Endothelial cell of umbilical vein (primary cell): Measurements from ENCODE around the gene KITLG. TPM values are rescaled to one million over a fixed set of nuclear protein-coding genes. Genes with fewer than 3 reads are reported as not detected.

Source experiments
- BruUV-seq: library from RNA; stranded (reverse); fragments of 400-500 nt; replicated peaks from 2 replicates; lab custom pipeline; 2021; lab: Mats Ljungman, UMichigan
- CTCF ChIA-PET: fragments of 300-600, 350-600 bp; sonication (Branson Sonifier 250); formaldehyde crosslinking; loops from one replicate; lab custom pipeline; 2021; ENCODE audit warnings: antibody characterized with exemption, inconsistent platforms; lab: Charles Lee
- POLR2A ChIA-PET: fragments of 300-600, 350-600 bp; sonication (Branson Sonifier 250); formaldehyde crosslinking; loops from one replicate; lab custom pipeline; 2021; ENCODE audit warnings: antibody characterized with exemption, inconsistent platforms; lab: Charles Lee
- DNase-seq: peaks from one replicate; pipeline ENCODE4 v3.0.0-alpha.2; 2011; ENCODE audit warnings: low read depth, low spot score
- FAIRE-seq: peaks from 2 replicates; lab custom pipeline; 2011; peaks lifted over from hg19 to GRCh38; lab: Jason Lieb, UNC
- H2AFZ ChIP-seq: 2 replicates; pipeline ENCODE4 v1.6.0; 2012; ENCODE audit warnings: low read depth, low read length, control low read depth, inconsistent platforms
- H3K27ac ChIP-seq: 2 replicates; pipeline ENCODE4 v1.5.1; 2011; ENCODE audit warnings: low read depth, mild to moderate bottlenecking, control low read depth, low read length, moderate library complexity; ENCODE audit not compliant: insufficient read depth
- H3K27me3 ChIP-seq, 2 experiments: 2 replicates each; pipeline versions ENCODE4 v1.6.0 to v1.6.1; 2011; ENCODE audit warnings: low read length in 2 of 2, mixed read lengths in 1 of 2; ENCODE audit not compliant: control insufficient read depth in 2 of 2, insufficient read depth in 2 of 2
- H3K36me3 ChIP-seq, 2 experiments: 2 replicates in 1 of 2; 3 replicates in 1 of 2; pipeline ENCODE4 v1.5.1; 2011; ENCODE audit warnings: low read length in 2 of 2, mild to moderate bottlenecking in 1 of 2, moderate library complexity in 1 of 2; ENCODE audit not compliant: control insufficient read depth in 2 of 2, insufficient read depth in 2 of 2; ENCODE audit errors: extremely low read depth in 1 of 2
- H3K4me1 ChIP-seq: 3 replicates; pipeline ENCODE4 v1.5.1; 2011; ENCODE audit warnings: mild to moderate bottlenecking, low read length; ENCODE audit not compliant: control insufficient read depth, insufficient read depth; ENCODE audit errors: extremely low read depth
- H3K4me2 ChIP-seq: 2 replicates; pipeline ENCODE4 v1.6.1; 2011; ENCODE audit warnings: low read length, control low read depth, mixed read lengths; ENCODE audit not compliant: insufficient read depth
- H3K4me3 ChIP-seq, 3 experiments: fragments of 200-600 bp in 1 of 3; sonication (generic), shearing (Covaris generic) in 1 of 3; replicated peaks in 1 of 3; 2 replicates each; pipeline ENCODE4 v1.5.1; 2011 to 2016; ENCODE audit warnings: control low read depth in 3 of 3, low read length in 3 of 3, mild to moderate bottlenecking in 2 of 3, inconsistent platforms in 1 of 3, low read depth in 1 of 3, moderate library complexity in 1 of 3; ENCODE audit not compliant: insufficient read depth in 1 of 3
- H3K79me2 ChIP-seq: 2 replicates; pipeline ENCODE4 v1.6.0; 2012; ENCODE audit warnings: low read length, inconsistent platforms; ENCODE audit not compliant: control insufficient read depth, insufficient read depth
- H3K9ac ChIP-seq: replicated peaks from 2 replicates; pipeline ENCODE3; 2011; ENCODE audit warnings: low read length, control low read depth; ENCODE audit not compliant: insufficient read depth; ENCODE audit errors: extremely low read depth
- H3K9me1 ChIP-seq: replicated peaks from 3 replicates; pipeline ENCODE4 v1.6.0; 2011; ENCODE audit warnings: mild to moderate bottlenecking, low read length; ENCODE audit not compliant: control insufficient read depth, insufficient read depth; ENCODE audit errors: extremely low read depth
- H3K9me3 ChIP-seq: replicated peaks from 2 replicates; pipeline ENCODE4 v1.5.1; 2012; ENCODE audit warnings: low read length, inconsistent platforms; ENCODE audit not compliant: control insufficient read depth, insufficient read depth
- H4K20me1 ChIP-seq: replicated peaks from 2 replicates; pipeline ENCODE3; 2011; ENCODE audit warnings: mild to moderate bottlenecking, low read length; ENCODE audit not compliant: control insufficient read depth, insufficient read depth; ENCODE audit errors: extremely low read depth
- EZH2 ChIP-seq: IDR thresholded peaks from 2 replicates; pipeline ENCODE4 v1.6.1; 2012; ENCODE audit warnings: borderline replicate concordance, low read depth, mild to moderate bottlenecking, moderate library complexity, low read length, inconsistent platforms; ENCODE audit not compliant: severe bottlenecking
- FOS ChIP-seq: IDR thresholded peaks from 2 replicates; pipeline ENCODE4 v1.6.1; 2011; ENCODE audit warnings: mild to moderate bottlenecking, low read length, moderate library complexity, borderline replicate concordance; ENCODE audit not compliant: insufficient read depth
- GATA2 ChIP-seq: IDR thresholded peaks from 2 replicates; pipeline ENCODE4 v1.7.0; 2011; ENCODE audit warnings: low read depth, mild to moderate bottlenecking, moderate library complexity, mixed read lengths, low read length; ENCODE audit not compliant: insufficient read length, insufficient read depth
- JUN ChIP-seq: IDR thresholded peaks from 2 replicates; pipeline ENCODE4 v1.6.1; 2011; ENCODE audit warnings: borderline replicate concordance, low read depth; ENCODE audit not compliant: insufficient read length, insufficient read depth
- MYC ChIP-seq: IDR thresholded peaks from one replicate; pipeline ENCODE4 v1.6.1; 2011; ENCODE audit warnings: mild to moderate bottlenecking, low read depth, low read length
- POLR2A ChIP-seq: IDR thresholded peaks from 2 replicates; pipeline ENCODE4 v1.6.1; 2012; ENCODE audit warnings: low read depth, mild to moderate bottlenecking, control low read depth, low read length
- POLR2AphosphoS5 ChIP-seq: IDR thresholded peaks from 2 replicates; pipeline ENCODE4 v1.6.1; 2012; ENCODE audit warnings: low read depth, mild to moderate bottlenecking, control low read depth, low read length, moderate library complexity; ENCODE audit not compliant: insufficient read depth
- dilution Hi-C: fragments of 300-500 bp; cut with MboI; formaldehyde crosslinking; loops from one replicate; pipeline ENCODE4 v1.15.0; 2019; ENCODE audit warnings: low sequenced_read_pairs; ENCODE audit not compliant: extremely low pct_ligation_motif_present
- intact Hi-C: fragments of 100-400 bp; cut with micrococcal nuclease; formaldehyde crosslinking; loops from one replicate; pipeline ENCODE4 v1.10.0; 2022
- polyA plus RNA-seq, 4 experiments: library from polyadenylated mRNA; depleted of rRNA in 3 of 4; stranded (reverse) in 3 of 4; unstranded in 1 of 4; fragments of >200 nt; gene quantifications; 2 replicates each; pipeline versions ENCODE4 v1.2.1 to v1.2.3, GENCODE V29; 2011 to 2012; ENCODE audit warnings: missing spikeins in 1 of 4
- total RNA-seq: library from RNA; stranded (reverse); gene quantifications from 2 replicates; pipeline ENCODE4 v1.2.3, GENCODE V29; 2021
- TF ChIP-seq, protein P1 (sequence below): IDR thresholded peaks from 2 replicates; pipeline ENCODE4 v1.6.1; 2011; ENCODE audit not compliant: insufficient read depth, insufficient read length
- TF ChIP-seq, protein P2 (sequence below), 2 donors: IDR thresholded peaks; 1 replicate in 1 of 2; 2 replicates in 1 of 2; pipeline ENCODE4 v1.5.1; 2011; ENCODE audit warnings: low read length in 2 of 2, mild to moderate bottlenecking in 2 of 2, moderate library complexity in 2 of 2, control low read depth in 1 of 2, inconsistent platforms in 1 of 2, low read depth in 1 of 2; ENCODE audit not compliant: insufficient read depth in 1 of 2; ENCODE audit errors: extremely low read depth in 1 of 2

The KITLG gene
- total and polyA plus RNA-seq, 2 donors (not counting 3 experiments of a cell fraction or from before 2014, with no cell fraction given): 3.8 to 32.5 TPM

DNA sequence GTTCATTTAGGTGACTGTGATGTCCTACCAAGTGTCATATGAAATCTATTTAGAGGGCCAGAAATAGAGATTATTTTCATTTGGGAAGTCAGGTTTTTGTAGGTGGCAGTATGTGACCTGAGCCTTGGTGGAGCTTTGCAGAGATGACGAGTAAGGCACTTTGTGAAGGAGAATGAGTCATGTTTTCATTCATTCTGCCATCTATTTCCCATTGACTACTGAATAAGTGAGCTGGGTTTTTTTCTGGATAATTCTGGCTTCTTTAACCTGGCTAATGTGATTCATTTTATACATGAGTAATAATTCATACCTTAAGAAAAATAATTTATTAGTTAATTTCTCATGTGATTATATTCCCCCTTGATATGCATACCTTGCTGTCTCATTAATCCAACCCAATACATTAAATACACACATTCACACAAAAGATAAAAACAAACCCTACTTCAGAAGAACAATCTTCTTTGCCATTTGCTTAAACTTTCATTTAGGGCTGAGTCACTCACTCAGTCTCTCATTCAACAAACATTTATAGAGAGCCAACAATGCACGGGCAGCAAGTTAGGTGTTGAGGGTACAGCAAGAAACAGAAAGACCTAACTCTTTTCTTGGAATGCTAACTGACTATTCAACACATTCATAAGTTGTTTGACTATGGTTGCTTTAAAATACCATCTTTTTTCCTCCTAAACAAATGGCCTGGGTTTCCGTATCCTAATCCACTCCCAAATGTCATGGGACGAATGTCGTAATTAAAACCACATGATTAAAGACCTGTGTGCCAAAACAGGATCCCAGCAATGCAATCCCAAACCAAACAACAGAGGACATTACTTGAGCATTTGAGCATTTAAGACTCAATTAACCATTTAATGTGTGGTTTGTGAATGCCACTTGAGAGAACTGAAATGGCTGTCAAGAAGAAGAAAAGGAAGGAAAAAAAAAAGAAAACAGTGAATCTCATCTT is 78.0 kb downstream of the KITLG start:
- no peaks in the 10 kb centered on the region for H4K20me1 ChIP-seq
- TF ChIP-seq JUN: peak; percentile 15
- no peak for TF ChIP-seq POLR2AphosphoS5
- no peaks in the 10 kb centered on the region for H3K27me3 ChIP-seq
- DNase-seq: no peak
- H3K4me2 ChIP-seq: no peak overlapping the region
- no peak overlapping the region for H3K9ac ChIP-seq
- no peaks in the 10 kb centered on the region for H3K9me3 ChIP-seq
- BruUV-seq: no TSS peak
- no peak overlapping the region for H2AFZ ChIP-seq
- H3K36me3 ChIP-seq: peaks cover 0 to 4% of the 10 kb centered on the region in 2 experiments
- no peak overlapping the region for H3K27ac ChIP-seq
- CTCF ChIA-PET: interaction anchor here (1.1 kb wide), 1 partner anchor 492 kb away, joined by 3 read pairs; no protein-coding TSS in a partner anchor
- no peaks in the 10 kb centered on the region for H3K4me1 ChIP-seq
- H3K79me2 ChIP-seq: no peaks in the 10 kb centered on the region
- intact Hi-C loops: no loop called here
- no peak overlapping the region for H3K4me3 ChIP-seq
- no peak for FAIRE-seq
- no peaks in the 10 kb centered on the region for H3K9me1 ChIP-seq
- POLR2A ChIA-PET: no interaction called here
- dilution Hi-C loops: no loop called here

DNA sequence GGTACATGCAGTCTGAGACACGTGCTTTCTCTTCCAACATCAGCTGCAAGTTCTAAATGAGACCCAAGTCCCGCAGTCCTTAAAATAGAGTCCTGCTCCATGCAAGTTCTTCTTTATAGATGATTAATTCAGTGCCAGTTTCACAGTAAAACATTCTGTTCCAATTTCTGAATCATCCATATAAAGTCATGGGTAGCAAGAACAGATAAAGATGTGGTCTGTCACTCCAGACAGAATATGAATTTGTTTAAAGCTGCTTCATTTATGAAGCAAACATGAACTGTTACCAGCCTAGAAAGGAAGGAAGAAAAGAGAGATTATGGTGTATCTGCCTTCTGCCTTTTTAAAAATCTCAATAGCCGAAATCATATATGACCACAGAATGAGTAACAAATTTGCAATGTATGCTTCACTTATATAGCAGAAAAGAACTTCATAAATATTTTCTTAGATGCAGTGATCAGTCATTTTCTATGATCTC is 83.3 kb downstream of the KITLG start:
- H4K20me1 ChIP-seq: no peaks in the 10 kb centered on the region
- H3K4me2 ChIP-seq: no peak overlapping the region
- no peak overlapping the region for H3K27ac ChIP-seq
- H3K9me1 ChIP-seq: no peaks in the 10 kb centered on the region
- no peak for FAIRE-seq
- ChIA-PET CTCF (no interaction called here), POLR2A (no interaction called here)
- no peak for TF ChIP-seq MYC
- TF ChIP-seq, protein P1, sequence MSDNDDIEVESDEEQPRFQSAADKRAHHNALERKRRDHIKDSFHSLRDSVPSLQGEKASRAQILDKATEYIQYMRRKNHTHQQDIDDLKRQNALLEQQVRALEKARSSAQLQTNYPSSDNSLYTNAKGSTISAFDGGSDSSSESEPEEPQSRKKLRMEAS: no peak
- TF ChIP-seq POLR2A: no peak
- no peak for TF ChIP-seq GATA2
- TF ChIP-seq FOS: no peak
- no peak for TF ChIP-seq JUN
- TF ChIP-seq, protein P2, sequence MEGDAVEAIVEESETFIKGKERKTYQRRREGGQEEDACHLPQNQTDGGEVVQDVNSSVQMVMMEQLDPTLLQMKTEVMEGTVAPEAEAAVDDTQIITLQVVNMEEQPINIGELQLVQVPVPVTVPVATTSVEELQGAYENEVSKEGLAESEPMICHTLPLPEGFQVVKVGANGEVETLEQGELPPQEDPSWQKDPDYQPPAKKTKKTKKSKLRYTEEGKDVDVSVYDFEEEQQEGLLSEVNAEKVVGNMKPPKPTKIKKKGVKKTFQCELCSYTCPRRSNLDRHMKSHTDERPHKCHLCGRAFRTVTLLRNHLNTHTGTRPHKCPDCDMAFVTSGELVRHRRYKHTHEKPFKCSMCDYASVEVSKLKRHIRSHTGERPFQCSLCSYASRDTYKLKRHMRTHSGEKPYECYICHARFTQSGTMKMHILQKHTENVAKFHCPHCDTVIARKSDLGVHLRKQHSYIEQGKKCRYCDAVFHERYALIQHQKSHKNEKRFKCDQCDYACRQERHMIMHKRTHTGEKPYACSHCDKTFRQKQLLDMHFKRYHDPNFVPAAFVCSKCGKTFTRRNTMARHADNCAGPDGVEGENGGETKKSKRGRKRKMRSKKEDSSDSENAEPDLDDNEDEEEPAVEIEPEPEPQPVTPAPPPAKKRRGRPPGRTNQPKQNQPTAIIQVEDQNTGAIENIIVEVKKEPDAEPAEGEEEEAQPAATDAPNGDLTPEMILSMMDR (IDR thresholded peaks at IDR 0.05; ENCODE audit: extremely low read depth in 1 of 2, insufficient read depth in 1 of 2, low read depth in 1 of 2, low read length in 2 of 2): no peak
- no peak for TF ChIP-seq EZH2
- BruUV-seq: no TSS peak
- H3K4me1 ChIP-seq: no peaks in the 10 kb centered on the region
- H3K79me2 ChIP-seq: no peaks in the 10 kb centered on the region
- no peak for DNase-seq
- intact Hi-C loops: no loop called here
- H3K9me3 ChIP-seq: no peaks in the 10 kb centered on the region
- H3K27me3 ChIP-seq: no peaks in the 10 kb centered on the region
- H2AFZ ChIP-seq: no peak overlapping the region
- H3K9ac ChIP-seq: no peak overlapping the region
- H3K4me3 ChIP-seq: no peak overlapping the region
- dilution Hi-C loops: no loop called here
- no peaks in the 10 kb centered on the region for H3K36me3 ChIP-seq
